Ramos (cell line): ENCODE measurements around the gene SLC29A2.
"Not testable (repeated sequence)": the region's sequence is repeated elsewhere in the genome, so short reads cannot be mapped to it uniquely, and the experiment has no call there.

Experiments used
- in situ Hi-C: fragments of 300-500 bp; cut with MboI; formaldehyde crosslinking; loops from one replicate; pipeline ENCODE4 v1.14.3; 2022; ENCODE audit warnings: low sequenced_read_pairs; ENCODE audit not compliant: unreplicated experiment

SLC29A2 gene

DNA sequence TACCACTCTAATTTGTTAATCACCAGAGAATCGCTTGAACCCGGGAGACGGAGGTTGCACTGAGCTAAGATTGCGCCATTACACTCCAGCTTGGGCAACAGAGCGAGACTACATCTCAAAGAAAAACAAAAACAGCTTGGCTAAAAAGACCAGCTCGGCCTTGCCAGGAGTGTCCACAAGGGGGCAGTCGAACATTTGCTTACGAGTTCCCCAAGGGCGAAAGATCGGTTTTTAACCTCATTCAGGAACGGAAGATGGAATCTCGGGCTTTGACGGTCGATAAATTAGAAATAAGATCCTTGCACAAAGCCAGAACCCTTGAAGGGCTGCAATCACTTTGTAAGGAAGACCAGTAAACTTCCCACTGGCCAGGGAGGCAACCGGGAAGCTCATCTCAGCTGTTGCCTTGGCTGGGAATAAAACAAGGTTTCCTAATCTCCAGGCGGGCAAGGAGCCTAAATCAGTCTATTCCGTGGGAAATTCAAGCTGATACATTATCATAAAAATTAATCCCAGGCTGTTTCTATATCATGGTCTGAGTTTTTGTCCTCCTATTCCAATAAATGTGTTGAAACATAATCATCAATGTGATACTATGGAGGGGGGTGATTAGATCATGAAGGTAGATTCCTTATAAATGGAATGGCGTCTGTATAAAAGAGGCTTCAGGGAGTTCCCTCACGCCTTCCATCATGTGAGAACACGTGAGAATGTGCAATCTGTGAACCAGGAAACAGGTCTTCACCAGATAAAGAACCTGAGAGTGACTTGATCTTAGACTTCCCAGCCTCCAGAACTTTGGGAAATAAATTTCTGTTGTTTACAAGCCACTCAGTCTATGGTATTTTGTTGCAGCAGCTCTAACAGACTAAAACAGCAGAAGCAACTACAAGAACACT lies 14.9 kb upstream of the SLC29A2 start:
- in situ Hi-C loops, result no loop called here

DNA sequence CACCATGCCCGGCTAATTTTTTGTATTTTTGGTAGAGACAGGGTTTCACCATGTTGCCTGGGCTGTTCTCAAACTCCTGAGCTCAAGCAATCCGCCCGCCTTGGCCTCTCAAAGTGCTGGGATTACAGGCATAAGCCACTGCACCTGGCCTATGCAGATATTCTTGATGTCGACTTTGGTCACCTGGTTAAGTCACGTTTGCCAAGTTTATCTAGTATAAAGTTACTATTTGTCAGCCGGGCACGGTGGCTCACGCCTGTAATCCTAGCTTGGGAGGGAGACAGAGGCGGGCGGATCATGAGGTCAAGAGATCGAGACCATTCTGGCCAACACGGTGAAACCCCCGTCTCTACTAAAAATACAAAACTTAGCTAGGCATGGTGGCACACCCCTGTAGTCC lies 12.8 kb upstream of the SLC29A2 start:
- in situ Hi-C loops, result not testable (repeated sequence)

DNA sequence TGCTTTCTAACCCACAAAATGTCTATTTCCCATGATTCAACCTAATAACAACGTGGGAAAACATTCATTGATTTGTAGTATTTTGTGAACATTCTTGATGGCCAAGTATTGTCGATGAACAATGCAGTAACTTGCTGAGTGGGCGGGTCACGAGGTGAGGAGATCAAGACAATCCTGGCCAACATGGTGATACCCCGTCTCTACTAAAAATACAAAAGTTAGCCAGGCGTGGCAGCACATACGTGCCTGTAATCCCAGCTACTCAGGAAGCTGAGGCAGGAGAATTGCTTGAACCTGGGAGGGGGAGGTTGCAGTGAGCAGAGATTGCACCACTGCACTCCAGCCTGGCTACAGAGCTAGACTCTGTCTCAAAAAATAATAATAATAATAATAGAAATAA lies 8.7 kb upstream of the SLC29A2 start:
- in situ Hi-C loops, result not testable (repeated sequence)

DNA sequence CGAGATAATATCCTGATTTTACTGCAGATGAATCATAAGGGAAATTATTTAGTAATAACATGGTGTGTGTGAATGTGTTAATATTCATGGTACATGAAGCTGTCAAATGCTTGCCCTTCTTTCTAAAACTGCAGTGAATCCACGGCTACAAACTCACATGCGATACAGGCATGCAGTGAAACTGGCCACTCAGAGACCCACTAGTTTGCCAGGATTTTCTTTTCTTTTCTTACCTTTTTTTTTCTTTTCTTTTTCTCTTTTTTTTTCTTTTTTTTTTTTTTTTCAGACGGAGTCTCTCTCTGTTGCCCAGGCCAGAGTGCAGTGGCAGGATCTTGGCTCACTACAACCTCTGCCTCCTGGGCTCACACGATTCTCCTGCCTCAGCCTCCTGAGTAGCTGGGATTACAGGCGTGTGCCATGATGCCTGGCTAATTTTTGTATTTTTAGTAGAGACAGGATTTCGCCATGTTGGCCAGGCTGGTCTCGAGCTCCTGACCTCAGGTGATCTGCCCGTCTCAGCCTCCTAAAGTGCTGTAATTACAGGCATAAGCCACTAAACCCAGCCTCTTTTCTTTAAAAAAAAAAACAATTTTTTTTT lies 2.2 kb upstream of the SLC29A2 start:
- in situ Hi-C loops, result not testable (repeated sequence)

DNA sequence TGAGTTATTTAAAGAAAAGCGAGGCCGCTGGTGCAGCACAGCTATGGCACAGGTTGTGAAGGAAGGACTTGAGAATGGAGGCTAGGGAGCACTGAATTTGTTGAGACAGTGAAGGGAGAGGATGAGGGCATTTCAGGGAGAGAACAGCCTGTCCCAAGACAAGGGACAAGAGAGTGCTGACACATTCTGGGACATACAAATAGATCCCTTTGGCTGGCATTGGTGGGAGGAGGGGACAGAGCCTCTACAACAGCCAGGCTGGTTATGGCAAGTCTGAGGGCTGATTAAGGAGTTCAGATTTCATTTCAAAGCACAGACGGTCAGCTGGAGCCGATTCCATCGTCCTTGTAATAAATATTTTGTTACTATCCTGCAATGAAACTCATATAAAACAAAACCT lies 1.7 kb upstream of the SLC29A2 start:
- in situ Hi-C loops, result no loop called here

DNA sequence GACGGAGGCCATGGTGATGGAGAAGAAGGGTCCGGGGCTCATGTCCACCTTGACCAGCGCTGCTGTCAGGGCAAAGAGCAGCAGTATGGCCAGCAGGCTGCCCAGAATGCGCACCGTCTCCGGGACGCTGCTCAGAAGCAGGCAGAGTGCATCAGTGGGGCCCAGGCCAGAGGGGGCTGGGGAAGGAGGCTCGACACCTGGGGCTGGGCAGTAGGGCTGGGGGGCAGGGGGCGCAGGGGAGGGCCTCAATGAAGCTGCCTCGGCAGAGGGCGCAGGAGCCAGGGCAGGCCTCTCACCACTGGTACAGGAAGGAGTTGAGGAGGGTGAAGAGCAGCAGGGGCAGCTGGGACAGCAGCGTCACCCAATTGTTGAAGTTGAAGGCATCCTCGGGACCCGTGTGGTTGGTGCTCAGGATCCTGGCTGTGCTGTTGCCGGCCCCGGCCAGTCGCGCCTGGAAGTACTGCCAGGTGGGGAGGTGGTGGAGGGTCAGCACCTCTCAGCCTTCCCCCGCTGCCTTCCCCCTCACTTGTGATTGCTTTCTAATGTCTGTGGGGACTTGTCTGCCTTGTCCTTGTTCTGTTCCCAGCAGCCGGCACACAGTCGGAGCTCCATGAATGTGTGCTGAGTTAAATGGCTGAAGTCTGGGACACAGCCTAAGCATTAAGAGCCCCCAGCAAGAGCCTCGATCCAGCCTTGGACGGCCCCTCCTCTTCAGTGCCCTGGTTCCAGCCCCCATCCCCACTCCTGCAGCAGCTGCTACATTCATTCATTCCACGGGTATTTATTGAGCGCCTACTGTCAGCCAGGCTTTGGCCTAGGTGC lies 2.3 kb downstream of the SLC29A2 start:
- in situ Hi-C loops, result no loop called here

DNA sequence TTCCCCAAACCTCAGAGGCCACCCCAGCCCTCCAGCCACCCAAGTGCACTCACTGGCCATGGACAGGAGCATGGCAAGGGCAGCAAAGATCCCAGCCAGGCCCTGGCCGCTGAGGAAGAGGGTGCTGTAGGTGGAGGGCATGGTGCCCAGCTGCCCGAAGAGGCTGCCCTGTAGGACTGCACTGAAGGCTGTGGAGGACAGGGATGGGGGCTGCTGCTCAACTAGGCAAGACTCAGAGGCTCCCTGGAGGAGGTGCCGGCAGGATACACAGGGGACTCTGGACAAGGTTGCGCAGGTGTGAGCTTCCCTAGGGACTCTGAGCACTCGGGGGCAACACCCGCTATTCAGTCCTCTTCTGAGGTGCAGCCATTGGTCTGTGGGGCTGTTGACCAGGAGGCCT lies 3.1 kb downstream of the SLC29A2 start:
- in situ Hi-C loops, result no loop called here

DNA sequence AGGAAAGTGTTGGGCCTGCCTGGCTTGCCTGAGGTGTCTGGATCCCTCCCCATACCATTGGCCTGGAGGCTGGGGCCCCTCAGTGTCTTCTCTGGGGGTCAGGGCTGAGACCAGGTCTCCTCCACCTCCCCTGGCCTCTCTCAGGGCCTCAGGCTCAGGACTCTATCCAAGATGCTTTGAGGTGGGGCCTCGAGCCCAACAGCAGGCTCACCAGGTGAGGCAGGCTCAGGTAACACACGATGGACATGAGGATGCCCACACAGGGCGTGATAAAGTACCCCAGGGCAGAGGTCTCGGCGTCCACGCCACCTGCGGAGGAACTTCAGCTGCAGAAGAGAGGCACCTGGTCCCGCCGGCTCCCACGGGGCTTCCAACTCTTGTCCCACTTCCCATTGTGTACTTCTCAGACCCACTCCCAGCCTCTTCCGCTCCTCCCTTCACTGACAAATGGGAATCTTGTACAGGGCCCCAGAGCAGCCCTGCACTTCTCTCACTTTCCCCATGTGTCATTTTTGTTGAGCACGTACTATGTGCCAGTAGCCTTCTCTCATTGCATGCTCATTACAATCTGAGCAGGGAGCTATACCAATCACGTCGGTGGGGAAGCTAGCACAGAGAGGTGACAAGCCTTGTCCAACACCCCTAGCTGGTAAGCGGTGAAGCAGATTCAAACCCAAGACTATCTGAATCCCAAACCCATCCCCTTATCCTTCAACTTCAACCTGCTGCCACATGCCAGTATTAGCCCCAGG lies 3.8 kb downstream of the SLC29A2 start:
- in situ Hi-C loops, result no loop called here

DNA sequence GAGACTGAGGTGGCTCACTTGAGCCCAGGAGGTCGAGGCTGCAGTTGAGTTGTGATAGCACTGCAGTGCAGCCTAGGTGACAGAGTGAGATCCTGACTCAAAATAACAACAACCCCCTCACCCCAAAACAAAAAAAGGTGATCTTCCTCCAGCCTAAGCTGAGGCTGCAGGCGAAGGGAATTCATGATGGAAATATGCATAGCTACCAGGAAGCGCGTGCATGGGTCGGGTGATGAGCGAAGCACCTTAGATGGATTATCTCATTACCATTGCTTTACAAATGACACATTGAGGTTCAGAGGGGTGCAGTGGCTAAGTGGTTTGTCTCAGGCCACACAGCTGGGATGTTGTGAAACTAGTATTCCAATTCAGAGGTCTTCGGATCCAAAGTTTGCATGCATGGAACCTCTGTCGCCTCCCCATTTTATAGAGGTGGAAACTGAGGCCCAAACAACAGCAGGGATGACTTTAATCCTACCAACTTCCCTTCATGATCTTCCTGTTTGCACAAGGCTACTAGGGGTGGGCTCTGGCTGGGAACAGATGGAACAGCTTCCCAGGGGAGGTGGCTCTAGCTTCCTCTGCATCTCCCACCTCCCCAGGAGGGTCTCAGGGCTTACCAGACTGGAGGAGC lies 4.6 kb downstream of the SLC29A2 start:
- in situ Hi-C loops, result no loop called here

DNA sequence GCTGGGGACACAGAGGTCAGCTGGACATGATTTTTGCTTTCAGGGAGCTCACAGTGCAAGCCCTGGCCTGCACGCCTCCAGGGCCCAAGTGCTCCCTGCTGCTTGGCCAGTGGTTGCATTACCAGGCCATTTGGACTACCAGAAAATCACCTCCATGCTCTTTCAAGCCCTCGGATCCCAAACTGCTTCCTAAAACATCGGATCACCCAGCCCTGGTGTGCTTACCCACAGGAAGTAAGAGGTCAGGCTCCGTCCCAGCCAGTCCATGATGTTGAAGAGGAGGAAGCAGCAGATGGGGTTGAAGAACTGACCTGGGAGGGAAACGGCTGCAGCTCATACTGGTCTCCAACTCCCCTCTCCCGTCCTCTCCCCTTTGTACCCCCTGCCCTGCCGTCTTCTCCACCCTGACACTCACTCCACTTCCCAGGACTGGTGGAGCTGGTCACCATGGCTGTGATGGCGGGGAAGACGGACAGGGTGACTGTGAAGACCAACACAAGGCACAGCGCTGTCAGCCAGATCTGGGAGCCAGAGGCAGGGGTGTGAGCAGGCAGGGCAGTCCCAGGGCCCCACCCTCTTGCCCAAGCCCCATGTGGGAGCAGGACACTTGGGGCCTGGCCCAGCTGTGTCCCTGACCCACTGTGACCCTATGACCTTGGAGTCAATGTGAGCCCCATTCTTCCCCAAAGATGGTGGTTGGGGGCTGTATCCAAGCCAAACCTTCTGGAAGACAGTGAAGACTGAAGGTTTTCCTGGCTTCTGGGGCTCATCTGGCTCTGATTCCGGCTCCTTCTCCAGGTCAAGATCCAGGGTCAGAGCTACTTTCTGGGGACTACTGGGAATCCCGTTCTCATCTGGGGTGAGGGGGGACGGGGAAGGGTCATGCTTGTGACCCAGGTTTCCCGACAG lies 5.6 kb downstream of the SLC29A2 start:
- in situ Hi-C loops, result no loop called here

DNA sequence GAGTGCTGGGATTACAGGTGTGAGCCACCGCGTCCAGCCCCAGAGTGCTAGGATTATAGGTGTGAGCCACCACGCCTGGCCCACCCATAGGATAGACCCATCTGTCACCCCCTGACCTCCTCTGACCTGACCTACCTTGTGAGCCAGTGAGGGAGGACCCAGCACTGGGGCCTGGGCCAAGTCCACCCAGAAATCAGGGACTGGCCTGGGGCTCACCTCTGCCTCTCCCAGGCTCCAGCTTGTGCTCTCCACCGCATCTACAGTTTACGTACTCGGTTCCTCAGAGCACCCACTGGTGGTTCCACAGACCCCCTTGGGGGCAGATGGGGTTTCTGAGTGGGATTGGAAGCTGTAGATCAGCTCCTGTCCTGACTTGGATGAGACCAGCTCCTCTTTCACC lies 6.4 kb downstream of the SLC29A2 start:
- in situ Hi-C loops, result no loop called here

DNA sequence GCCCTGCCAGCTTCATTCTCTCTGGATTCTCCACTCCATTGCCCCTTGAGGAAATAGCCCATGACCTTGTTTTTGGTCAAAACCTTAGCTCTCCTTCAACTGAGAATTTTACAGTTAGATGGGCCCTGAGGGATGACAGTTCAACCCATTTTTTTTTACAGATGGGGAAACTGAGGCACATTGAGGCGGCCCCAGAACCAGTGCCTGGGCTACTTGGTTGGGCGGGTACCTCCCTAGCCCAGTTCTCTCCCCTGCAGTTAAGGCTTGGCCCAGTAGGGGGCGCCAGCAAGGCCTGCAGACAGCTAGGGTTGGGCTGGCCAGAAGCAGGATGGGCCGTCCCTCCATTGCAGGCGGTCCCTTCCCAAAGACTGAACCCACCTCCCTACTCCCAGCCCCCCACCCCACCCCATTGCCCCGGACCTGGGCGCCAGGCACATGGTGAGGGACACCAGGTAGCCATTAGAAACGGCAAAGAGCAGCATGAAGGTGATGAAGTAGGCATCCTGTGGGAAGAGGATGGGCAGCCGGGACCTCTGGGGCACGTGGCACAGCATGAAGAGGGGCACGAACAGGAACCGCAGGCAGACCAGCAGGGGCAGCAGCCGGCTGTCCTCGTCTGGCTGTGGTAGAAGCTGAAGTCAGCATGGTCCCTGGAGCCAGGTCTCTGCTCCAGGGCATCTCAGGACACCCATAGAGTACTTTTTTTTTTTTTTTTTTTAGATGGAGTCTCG lies 7.6 kb downstream of the SLC29A2 start:
- in situ Hi-C loops, result no loop called here

DNA sequence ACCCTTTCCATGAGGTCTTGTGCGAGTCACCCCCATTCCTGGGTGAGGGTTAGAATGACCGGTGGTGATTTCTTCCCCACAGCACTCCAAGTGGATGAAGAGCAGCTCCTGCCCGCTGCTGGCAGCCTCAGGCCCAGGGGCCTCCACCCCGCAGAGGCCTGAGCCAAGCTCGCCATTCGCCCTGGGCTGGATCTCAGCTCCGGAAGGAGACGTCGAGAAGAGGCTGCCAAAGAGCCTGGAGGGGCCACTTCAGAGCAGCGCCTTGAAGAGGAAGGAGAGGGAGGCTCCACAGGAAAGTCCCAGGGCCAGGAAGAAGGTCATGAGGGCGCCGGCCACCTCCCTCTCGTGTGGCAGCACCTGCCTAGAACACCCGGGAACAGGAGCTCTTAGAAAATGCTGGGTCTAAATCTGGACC lies 8.4 kb downstream of the SLC29A2 start:
- in situ Hi-C loops, result no loop called here

DNA sequence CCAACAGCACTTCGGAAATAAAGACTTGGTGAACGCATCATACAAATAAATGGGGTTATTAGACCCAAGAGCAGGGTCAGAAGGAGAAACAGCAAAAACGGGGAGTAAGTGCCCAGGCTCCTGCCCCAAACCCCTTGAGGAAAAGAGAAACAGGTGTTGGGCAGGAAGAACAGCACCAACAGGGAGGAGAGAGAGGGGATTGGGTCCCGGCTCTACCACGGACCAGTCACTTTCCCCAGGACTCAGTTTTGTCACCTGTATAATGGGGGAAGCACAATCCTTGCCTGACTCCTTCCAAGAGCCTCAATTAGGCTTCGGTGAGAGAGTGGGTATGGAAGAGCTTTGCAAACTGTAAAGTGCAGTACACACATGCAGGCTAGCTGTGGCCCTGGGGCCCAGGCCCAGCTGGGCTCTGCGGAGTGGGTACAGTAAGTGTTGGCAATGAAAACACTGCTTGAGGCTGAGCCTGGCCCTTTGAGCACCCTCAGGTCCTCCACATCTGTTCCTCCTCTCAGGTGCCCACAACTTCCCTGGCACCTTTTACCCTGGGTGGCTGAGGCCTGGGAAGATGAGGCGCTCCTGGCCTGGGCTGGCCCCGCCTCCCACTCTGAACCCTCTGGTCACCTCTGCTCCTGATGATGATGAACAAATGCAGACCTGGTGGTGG lies 8.9 kb downstream of the SLC29A2 start:
- in situ Hi-C loops, result no loop called here

DNA sequence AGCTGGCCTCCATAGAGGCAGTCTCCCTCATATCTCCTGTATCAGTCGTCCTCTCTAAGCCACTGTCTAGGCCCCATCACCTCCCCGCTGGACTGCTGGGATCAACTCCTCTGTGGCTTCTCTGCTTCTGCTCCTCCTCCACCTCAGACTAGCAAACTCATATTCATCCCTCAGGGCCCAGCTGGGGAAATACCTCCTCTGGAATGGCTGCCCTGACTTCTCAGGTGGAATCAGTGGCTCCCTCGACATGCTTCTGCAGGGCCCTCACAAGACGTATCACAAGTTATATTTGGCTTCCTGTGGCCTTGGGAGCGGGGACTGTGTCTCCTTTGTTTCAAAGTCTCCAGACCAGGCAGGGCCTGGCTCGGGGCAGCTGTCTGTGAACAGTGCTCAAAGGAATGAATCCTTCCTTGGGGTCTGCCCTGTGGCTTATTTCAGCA lies 10.0 kb downstream of the SLC29A2 start:
- in situ Hi-C loops, result no loop called here

DNA sequence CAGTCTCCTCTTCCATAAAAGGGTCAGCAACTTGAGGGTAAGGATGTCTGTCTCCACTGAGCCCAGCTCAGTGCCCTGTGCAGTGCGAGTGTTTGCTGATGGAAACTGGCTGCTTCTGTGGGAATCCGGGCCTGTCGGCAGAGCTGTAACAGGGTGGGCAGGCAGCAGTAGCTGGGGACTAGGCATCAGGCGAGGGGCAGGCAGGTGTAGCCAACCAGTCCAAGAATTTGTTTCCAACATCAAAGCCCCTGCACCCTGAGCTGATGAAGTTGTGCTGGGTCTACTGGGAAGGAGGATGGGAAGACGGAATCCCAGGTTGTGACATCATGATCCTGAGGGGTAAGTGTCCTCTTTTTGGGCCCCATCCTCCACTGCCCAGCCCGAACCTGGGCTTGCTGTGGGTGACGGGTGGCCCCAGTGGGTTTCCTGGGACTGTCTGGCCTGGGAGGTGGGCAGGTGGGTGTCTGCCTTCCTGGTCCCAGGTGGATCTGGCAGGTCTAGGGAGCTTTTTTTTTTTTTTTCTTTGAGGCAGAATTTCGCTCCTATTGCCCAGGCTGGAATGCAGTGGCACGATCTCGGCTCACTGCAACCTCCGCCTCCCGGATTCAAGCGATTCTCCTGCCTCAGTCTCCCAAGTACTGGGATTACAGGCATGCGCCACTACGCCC lies 11.0 kb downstream of the SLC29A2 start:
- in situ Hi-C loops, result no loop called here

DNA sequence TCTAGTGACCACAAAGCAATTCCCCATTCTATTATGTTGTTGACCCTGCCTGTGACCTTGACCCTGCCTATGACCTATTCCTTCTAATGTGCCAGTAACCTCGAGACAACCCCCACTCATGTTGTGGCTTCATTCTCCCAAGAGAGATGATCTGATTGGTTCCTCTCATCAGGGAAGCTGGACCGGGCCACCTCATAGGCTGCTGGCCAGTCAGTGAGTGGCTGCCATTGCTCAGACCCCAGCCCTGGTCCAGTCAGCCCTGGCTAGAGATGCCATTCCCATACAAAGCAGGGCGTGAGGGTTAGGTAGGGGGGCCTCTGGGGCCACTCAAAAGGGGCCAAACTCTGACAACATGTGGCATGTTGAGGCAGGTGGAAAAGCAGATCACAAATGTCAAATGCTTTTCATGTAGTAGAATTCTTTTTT lies 11.9 kb downstream of the SLC29A2 start:
- in situ Hi-C loops, result no loop called here
